HG03460 (cell line): Measurements from ENCODE around the gene TEDC1.

Experiments
- ATAC-seq: cut with Tn5 transposase; IDR thresholded peaks from one replicate; pipeline ENCODE4 v1.9.1; 2021; ENCODE audit not compliant: unreplicated experiment

Gene TEDC1

DNA sequence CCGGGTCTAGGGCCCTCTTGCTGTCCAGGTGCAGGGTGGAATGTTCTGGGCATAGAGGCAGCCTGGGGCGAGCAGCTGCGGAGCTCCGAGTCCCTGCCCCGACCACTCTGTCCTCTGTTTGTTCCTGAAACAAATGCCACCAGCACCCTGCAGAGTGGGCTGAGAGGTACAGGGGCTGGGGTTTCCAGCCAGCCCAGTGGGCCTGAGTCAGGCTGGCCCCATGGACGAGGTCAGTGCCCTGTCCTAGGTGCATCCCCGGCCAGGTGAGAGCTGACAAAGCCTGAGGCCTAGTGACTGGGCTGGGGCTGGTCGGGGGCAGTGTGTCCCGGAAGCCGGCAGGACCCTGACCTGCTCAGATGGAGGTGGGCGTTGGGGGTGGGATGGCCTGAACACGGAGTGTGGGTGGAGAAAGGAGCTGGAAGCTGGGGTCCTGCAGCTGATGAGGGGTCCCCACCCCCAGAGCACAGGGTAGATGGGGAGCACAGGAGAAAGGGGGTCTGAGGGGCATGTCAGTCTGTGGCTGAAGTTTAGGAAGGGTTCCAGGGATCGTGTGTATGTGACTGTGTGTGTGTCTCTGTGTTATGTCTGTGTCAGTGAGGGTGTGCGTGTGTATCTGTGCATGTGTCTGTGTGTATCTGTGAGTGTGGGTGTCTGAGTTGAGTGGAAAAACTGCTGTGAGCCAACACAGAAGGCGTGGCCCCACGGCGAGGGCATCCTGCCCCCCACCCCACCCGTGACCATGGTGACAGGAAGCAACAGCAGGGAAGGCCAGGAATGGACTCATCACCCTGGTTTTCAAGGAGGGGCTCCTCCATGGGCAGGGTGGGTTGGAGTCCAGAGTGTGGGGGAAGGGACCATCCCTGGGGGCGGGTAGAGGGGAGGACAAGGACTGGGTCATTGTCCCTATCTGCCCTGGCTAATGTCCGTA is 6.7 kb upstream of the TEDC1 start:
- ATAC-seq, result no peak

DNA sequence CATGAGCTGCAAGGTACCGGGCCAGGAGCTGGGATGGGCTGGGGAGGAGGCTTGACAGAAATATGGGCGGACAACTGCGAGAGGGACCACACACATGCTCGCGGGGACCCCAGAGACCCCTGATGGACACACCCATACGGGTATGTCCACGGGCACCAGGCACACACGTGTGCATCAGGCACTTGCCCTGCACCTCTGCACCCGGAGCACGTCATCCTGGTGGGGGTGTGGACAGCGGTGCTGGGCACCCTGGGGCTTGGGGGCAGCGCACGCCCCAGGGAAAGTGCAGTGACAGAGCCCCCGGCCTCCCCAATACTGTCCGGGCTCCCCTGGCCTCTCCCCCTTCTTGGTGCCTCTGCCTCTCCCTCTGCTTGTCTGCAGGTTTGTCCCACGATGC is 6.1 kb upstream of the TEDC1 start:
- no peak for ATAC-seq

DNA sequence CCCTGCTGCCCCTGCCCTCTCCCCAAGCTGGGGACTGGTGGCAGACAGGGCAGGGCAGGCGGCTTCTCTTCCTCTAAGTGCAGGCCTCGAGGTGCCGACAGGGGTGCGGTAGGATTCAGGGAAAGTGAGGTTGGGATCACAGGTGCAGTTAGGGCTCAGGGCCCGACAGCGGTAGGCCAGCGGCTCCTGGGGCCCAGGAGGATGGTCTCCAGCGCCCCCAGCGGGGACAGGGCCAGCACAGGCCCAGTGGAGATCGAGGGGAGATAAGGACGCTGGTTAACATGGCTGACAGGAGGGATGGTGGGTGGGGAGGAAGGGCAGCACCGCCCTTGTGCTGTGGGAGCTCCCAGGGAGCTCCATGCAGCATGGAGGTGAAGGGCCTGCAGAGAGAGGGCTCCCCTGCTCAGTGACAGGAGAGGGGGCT is 5.3 kb upstream of the TEDC1 start:
- ATAC-seq, result no peak

DNA sequence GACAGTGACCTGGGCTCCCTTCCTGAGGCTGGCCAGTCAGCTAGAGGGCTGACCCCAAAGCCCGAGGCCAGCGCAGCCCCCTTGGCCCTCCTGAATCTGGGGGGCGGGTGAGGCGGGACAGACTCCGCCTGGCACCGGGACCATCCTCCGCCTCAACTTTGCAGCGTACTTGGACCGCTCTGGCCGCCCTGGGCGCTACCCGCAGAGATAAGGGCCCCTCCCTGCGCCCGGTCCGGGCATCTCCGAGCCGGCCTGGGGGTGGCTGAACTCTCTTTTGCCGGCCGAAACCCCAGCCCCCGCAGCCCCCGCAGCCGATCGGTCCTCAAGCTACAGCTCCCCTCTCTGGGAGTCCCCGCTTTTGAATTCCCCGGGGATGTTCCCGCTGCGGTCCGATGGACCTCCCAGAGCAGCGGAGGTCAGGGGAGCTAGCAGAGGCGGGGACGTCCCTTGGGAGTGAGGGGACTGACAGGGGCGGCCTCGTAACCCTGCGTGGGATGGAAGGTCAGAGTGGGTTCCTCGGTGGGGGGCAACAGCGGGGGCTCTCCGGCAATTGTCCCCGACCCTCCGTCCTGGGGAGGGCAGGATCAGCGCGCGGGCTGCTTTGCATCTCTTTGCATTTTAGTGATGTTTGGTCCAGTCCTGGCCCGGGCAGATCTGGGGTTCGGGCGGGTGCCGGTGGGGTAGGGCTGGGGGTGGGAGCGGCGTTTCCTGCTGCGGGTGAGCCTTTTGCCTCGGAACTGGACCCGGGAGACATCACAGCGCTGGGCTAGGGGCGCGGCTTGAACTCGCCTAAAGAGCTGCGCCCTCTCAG is 4.7 kb upstream of the TEDC1 start, which contains the start of gene CRIP1:
TSS of gene CRIP1 (plus strand) at position 724 of the 811 bp plus-strand sequence. CDS start 374 bp downstream, outside the sequence.
- no peak for ATAC-seq

DNA sequence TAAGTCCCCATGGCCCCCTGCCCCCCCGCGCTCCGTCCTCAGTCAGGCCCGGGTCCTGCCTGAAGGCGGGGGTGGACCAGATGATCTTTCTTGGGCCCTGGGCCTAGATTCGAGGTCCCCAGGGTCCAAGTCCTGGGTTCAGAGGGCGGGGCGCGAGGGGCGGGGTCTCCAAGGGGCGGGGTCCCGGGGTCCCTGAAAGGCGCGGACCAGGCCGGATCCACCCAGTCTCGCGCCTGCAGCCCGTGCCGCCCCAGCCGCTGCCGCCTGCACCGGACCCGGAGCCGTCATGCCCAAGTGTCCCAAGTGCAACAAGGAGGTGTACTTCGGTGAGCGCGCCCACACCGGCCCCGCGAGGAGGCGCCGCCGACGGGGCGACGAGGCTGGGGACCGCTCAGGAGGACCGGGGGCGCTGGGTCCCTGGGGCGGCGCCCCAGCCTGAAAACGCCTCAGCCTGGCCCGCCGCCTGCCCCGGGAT is 4.0 kb upstream of the TEDC1 start:
- no peak for ATAC-seq

DNA sequence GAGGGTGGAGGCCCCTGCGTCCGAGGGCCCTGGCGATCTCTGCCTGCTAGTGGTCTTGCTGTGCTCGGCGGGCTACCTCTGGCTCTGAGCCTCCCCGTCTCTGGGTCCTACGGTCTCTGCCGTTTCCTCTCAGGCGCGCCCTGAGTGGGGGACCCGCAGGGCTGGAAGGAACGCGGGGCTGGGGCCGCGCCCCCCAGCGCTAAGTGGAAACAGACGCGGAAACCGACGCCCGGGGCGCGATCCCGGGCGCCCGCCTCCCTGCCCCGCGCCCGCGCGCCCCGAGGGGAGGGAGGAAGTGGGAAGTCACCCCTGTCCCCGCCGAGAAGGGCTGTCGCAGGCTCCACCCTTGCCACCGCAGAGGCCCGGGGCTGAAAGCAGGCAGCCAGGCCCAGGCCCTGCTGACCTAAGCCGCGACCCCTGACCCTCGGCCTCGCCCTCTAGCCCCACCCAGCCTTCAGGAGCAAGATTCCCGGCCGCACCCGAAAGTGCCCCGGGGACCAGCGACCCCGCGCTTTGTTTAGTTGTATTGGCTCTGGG is 3.5 kb upstream of the TEDC1 start:
- no peak for ATAC-seq

DNA sequence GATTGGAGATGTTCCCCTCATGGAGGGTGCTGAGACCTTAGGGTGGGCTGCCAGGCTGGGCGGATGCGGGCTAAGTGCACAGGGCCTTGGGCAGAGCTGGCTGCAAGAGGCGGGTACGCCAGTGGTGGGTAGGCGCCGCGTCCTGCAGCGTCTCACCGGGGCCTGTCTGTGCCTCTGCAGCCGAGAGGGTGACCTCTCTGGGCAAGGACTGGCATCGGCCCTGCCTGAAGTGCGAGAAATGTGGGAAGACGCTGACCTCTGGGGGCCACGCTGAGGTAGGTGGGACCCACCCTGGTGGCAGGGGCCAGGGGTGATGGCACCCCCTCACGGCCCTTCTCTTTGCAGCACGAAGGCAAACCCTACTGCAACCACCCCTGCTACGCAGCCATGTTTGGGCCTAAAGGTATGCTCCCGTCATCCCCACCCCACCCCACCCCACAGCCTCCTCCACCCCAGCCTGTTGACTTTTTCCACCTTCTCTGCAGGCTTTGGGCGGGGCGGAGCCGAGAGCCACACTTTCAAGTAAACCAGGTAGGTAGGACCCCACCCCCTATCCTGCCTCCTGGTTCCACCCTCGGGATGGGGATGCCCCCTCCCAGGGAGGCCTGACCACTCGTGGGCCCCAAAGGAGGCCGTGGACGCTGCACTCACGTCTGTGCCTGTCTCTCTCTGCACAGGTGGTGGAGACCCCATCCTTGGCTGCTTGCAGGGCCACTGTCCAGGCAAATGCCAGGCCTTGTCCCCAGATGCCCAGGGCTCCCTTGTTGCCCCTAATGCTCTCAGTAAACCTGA is 2.9 kb upstream of the TEDC1 start:
- ATAC-seq, result no peak

DNA sequence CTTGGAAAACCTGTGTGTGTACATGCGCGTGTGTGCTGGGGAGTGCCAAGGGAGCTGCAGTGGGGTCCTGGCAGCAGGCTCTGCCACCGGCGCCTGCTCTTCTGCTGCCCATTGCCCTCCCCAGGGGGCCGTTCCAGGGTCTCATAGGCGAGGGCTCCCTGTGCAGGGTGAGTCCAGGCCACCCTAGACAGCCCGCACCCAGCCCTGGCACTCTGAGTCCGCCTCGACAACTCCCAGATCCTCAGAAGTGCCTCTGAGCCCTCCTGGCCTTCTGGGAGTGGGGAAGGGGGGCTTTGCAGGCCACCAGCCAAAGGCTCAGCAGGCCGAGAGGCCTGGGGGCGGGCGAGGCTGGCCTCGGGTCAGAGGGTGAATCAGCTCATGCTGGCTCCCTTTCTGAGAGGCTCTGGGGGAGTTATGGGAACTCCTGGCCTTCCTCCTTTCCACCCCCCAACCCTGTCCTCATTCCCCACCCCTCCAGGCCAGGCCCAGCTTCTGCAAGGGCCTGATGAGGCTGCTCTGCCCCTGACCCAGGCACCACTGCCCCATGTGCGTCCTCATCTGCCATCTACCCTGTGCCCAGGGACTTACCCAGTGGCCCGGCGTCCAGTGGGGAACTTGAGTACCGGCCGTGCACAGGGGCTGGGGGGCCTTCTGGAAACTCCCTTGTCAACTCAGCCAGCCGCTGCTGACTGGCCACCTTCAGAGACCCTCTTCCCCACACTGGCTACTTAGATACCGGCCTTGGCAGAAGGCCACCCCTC is 2.1 kb upstream of the TEDC1 start:
- ATAC-seq, result no peak

DNA sequence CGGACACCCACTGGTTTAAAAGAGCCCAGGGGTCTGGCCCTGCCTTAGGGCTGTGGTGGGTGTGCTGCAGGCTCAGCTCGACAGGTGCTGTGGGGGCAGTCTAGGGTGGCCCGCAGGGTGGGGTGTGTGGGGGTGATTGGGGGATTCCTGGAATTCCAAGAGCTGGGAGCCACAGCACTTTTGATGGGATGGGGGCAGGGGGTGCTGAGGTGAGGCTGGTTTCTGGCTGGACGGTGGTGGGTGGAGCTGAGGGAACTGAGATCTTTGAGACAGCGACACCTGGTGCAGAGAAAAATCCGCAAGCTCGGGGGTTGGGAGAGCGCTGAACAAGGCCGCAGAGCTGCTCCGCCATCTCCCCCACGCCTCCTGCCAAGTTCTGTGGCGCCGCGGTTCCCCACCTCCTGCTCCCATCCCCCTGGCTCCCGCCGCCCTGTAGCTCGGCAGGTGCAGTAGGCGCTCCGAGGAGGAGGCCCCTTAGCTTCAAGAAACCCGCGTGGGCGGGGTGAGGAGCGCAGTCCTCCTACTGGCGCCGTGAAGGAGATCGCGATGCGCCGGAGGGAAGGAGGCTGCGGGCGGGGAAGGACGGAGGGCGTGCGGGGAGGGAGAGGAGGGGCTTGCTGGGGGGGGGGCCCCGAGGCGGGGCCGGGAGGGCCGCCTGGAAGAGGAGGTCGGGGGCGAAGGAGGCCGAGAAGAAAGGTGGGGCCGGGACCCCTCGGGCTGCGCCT is 1.3 kb upstream of the TEDC1 start:
- no peak for ATAC-seq

DNA sequence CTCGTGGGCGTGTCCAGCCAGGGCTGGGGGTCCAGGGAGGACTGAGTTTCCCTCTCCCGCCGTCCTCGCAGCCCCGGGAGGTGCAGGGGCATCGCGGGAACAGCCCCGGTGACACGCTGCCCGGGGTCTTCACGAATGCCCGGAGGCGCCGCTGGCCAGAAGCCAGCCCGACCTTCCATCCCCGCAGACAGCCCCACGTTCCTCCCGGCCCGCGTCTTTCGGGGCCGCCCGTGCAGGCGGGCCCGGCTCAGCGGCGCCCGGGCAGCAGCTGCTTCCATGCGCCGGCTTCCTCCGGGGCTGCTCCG is 827 bp upstream of the TEDC1 start:
- no peak for ATAC-seq

DNA sequence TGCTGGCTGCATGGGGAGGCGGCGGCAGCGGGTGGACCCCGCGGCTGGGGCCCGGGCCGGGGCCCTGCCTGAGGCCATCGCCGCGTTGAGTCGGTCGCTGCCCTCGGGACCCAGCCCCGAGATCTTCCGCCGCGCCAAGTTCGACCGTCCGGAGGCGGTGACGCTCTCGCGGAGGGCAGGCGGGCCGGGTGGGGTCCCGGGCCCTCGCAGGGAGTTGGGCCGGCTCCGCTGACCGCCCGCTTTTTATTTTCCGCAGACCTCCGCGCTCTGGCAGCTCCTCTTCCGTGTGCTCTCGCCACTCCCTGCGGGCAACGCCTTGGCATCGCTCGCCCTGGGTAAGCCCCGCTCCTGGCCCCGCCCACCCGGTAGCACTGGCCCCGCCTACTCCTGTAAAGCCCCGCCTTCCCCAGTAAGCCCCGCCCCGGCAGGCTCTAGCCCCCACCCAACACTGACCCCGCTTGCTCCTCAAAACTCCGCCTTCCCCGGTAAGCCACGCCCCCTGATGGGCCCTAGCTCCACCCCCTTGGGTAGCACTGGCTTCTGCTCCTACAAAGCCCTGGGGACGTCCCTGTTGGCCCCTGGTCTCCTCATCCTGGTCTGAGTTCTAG is 424 bp downstream of the TEDC1 start:
- no peak for ATAC-seq

DNA sequence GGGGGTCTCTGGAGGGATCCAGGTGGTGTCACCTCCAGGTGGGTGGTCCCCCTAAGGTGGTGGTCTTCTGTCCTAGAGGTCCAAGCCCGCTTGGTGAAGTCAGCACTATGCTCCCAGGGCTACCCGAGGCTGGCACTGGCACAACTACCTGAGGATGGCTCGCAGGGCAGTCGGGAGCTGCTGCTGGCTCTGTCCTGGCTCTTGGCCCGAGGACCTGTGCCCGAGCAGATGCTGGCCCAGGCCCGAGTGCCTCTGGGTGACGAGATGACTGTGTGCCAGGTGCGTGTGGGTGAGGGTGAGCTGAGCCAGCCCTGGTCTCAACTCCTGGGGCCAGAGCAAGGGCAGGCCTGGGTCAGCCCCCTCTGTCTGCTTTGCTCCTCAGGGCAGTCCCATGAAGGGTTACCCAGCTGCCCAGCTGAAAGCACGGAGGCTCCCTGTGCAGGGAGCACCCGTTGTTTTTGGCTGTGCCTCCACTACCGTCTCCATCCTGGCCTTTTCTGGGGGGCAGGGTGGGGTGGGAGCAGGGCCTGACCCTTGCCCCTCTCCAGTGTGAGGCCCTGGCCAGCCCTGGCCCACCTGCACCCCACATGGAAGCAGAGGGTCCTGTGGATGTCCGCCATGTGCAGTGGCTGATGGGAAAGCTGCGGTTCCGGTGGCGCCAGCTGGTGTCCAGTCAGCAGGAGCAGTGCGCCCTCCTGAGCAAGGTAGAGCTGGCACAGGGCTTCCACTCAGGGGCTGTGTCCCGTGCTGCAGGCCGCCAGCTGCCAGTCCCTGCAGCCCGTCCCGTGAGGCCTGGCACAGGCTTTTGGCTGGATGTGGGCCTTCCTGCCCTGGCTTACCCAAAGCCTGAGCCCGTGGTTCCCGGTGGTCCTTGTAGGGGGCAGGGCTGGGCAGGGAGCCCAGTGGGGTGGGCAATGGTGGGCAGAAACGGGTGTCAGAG is 1.3 kb downstream of the TEDC1 start:
- ATAC-seq, result no peak

DNA sequence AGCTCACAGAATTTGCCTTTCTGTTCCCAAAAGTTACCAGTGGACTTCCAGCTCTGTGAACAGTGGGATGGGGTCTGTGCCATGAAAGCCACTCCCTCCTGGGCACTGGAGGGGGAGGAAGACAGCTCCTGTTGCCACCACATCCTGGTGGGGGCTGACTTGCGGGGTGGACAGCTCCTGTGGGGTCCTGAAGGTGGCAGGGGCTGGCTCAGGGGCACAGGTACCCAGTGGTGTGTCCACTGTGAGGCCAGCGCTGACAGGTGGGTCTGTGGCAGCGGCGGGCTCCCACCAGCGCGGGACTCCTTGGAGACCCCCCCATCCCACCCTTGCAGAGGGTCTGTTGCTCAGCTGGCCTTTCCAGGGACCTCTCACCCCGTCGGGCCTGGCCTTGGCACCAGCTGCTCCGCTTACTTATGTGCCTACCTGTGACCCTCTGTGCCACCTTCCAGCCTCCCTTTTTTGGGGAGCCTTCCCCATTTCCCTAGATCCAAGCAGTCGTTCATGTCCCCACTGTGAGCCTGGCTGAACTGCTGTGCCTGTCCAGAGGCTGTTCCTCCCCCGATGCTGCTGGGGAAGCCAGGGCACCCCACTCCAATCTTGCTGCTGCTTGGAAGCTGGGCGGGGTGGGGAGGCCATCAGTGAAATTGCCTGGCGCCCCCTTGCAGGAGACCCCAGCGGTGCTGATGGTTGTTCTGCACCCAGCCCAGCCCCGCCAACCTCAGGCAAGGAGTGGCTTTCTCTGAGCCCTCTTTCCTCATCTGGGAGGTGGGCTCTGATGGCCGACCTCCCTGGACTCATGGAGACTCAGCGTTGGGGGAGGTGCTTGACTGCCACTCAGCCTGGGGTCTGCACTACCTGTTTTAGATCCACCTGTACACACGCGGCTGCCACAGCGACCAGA is 2.2 kb downstream of the TEDC1 start:
- ATAC-seq, result no peak

DNA sequence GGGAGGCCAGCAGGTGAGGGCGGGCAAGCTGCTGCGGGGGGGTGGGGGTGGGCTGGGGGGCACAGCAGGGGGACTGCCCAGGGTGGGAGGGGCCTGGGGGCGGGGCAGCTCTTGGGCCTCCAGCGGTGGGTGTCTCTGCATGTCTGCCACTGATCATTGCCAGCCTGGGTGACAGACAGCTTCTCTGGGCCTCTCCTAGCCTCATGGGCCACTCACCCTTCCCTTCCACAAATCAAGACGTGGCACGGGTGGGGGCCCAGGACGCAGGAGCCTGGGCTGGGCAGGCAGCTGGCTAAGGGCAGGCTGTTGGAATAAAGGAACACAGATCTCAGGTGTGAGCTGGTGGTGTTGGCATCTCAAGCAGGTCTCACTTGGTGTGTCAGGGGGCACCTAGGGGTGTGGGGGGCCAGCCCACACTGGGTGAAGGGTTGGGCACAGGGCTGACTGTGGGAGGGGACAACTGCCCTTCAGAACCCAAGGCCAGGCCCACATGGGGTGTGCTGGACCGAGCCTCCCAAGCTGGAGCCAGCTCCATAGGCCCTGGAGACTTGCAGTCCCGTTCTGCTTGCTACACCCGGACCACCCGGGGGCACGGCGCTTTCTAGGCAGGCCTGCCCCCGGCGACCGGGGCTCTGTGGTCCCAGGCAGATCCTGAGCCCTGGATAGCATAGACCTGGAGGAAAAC is 3.0 kb downstream of the TEDC1 start:
- no peak for ATAC-seq

DNA sequence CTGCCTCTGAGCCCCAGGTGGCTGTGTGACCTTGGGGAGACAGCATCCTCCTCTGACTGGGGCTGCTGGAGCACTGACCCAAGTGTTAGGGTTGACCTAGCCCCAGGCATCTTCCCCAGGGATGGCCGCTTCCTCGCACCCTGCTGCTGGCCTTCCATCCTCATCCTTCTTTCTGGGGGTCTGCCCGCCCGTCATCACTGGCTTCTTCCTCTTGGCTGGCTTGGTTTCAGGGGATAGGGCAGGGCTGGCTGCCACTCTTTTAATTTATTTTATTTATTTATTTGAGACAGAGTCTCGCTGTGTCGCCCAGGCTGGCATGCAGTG is 3.5 kb downstream of the TEDC1 start:
- no peak for ATAC-seq

DNA sequence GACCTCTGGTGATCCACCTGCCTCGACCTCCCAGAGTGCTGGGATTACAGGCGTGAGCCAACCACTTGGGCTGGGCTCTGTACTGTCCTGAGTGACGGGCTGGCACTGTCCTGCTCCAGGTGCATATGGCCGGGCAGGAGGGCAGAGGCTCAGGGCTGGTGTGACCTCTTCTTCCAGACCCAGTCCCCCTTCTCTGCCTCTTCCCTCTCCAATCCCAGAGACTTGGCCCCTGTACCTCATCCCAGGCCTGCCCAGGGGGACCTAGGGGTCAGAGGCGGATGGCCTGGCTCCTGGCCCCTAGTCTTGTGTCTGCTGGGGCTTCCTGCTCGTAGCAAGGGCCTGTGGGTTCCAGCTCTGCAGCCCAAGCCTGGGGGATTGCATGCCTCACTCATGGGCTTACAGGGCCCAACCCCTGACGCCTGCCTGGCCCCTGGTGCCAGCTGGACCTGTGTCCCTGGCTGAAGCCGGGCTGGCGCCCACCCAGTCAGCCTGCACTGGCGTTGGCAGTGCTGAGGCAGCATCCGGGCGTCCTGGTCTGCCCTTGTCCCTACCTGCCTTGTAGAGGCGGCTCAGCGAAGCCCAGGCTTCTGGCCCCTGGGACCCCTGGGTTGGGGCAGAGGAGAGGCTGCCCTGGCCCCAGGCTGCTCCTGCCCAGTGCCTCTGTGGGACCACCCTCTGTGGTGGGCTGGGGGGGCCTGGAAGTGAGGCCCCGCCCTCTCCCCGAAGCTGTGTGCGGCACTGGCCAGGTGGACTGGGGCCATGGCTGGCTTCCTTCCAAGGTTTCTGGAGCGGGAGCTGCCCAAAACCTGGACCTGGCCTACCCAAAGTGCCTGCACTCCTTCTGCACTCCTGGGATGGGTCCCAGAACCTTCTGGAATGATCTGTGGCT is 4.3 kb downstream of the TEDC1 start:
- no peak for ATAC-seq
